ENCODE results near the gene HPCA. TPM values are rescaled to one million over a fixed set of nuclear protein-coding genes. Genes with fewer than 3 reads are reported as not detected.

HPCA gene
- total and polyA plus RNA-seq, 8 donors, result 0.16 to 0.61 (median 0.35) TPM; not detected in 1

GRCh38 chr1:32868085-32868484, 18.2 kb upstream of the HPCA start:
- no peak overlapping the region for H3K27ac ChIP-seq
- intact Hi-C loops (cut with DNase I), result no loop called here
- peaks cover 0 to 37% of the 10 kb centered on the region in 2 donors for H3K27me3 ChIP-seq

GRCh38 chr1:32868806-32869455, 17.4 kb upstream of the HPCA start:
- Histone ChIP-seq H3K27ac (no peak overlapping the region), H3K36me3 (peaks cover 0 to 5% of the 10 kb centered on the region in 2 donors), H3K4me1 (peaks cover 2 to 8% of the 10 kb centered on the region in 2 donors), H3K4me3 (no peak overlapping the region), H3K9me3 (no peaks in the 10 kb centered on the region), H3K27me3 (peaks cover 0 to 45% of the 10 kb centered on the region in 2 donors)
- intact Hi-C loops (cut with DNase I), result no loop called here
- DNase-seq (no peak), ATAC-seq (no peak)
- no peak for TF ChIP-seq CTCF (IDR thresholded peaks at IDR 0.05)

More at GRCh38 chr1:32868085-32868484, 18.2 kb upstream of the HPCA start:
- ATAC-seq (no peak), DNase-seq (no peak)
- H3K36me3 ChIP-seq, result peaks cover 0 to 7% of the 10 kb centered on the region in 2 donors
- peaks cover 2 to 8% of the 10 kb centered on the region in 2 donors for H3K4me1 ChIP-seq
- H3K9me3 ChIP-seq, result no peaks in the 10 kb centered on the region
- TF ChIP-seq CTCF (IDR thresholded peaks at IDR 0.05), result no peak
- H3K4me3 ChIP-seq, result no peak overlapping the region

- intact Hi-C loops (cut with DNase I), result loop anchor here in 1 of 2 donors (5.0 to 10.0 kb wide), 2 partner anchors 158 to 215 kb away; partner anchors contain the start of gene AZIN2
- Histone ChIP-seq H3K27me3 (peaks cover 0 to 54% of the 10 kb centered on the region in 2 donors), H3K36me3 (no peaks in the 10 kb centered on the region), H3K4me3 (no peak overlapping the region), H3K4me1 (peaks cover 2 to 8% of the 10 kb centered on the region in 2 donors), H3K9me3 (no peaks in the 10 kb centered on the region), H3K27ac (no peak overlapping the region)
- no peak for DNase-seq
- no peak for ATAC-seq
- TF ChIP-seq CTCF (IDR thresholded peaks at IDR 0.05), result no peak
Measured at GRCh38 chr1:32869923-32870614, 16.2 kb upstream of the HPCA start.

- Histone ChIP-seq H3K9me3 (no peaks in the 10 kb centered on the region), H3K36me3 (no peaks in the 10 kb centered on the region), H3K27ac (no peak within 1 kb of the TSS), H3K4me3 (peak within 1 kb of the TSS in 1 of 2 donors; percentile 21), H3K4me1 (peaks cover 2 to 8% of the 10 kb centered on the region in 2 donors), H3K27me3 (peaks cover 0 to 56% of the 10 kb centered on the region in 2 donors)
- ATAC-seq (peak; percentile 54), DNase-seq (peak in 1 of 4 donors; percentile 67)
- intact Hi-C loops (cut with DNase I), result loop anchor here in 1 of 2 donors (5.0 to 10.0 kb wide), 2 partner anchors 158 to 214 kb away; partner anchors contain the start of gene AZIN2
- no peak for TF ChIP-seq CTCF (IDR thresholded peaks at IDR 0.05)
Measured at GRCh38 chr1:32870615-32871363, 15.5 kb upstream of the HPCA start, which contains the start of gene FNDC5. FNDC5 (minus strand) TSS chr1:32870912.

All from left lung (tissue), 10 donors.